ENCODE results near the gene NPTXR.
A peak's percentile ranks its signal among the peaks of the same experiment; 100 is the strongest.
"Not testable (repeated sequence)": the region's sequence is repeated elsewhere in the genome, so short reads cannot be mapped to it uniquely, and the experiment has no call there.

The NPTXR gene

DNA sequence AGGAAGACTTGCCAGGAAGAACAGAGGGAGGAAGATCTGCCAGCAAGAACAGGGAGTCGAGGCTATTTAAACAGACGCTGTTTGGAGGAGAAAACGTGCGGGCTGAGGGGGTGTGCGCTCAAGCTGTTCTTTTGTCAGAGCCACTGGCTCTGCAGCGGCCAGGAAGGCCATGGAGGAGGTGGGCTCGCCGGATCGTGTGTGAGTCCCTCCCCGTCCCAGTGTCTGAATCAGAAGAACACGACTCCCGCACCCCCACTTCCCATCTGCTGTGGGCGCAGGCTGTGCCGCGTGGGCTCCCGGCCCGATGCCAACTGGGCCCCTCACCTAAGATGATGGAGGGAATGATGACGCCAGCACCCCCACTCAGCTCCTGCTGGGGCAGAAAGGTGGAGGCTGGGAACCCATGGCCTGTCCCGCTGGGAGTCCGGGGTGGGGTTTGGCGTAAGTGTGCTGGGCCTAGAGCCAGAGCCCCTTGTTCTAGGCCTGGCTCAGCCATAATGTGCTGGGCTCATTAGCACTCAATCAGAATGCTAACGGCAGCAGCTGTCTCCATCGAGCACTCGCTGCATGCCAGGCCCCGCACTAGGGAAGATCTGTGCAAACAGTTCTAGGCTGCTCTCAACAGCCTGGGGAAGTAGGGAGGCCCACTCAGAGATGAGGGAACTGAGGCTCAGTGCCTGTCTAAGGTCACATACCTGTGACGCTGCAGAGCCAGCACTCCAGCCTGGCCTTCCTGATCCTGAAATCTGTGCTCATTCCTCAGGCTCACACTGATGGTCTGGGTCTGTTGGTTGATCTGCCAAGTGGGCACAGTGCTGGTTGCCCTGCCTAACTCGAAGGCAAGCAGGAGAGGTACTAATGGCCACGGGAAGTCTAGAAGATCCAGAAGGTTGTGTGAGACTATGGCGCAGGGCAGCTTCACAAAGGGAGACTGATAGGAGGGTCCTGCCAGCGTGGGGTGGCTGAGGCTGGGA is 11.5 kb downstream of the NPTXR start:
- no peak for DNase-seq (ENCODE audit: low read depth, low spot score)

DNA sequence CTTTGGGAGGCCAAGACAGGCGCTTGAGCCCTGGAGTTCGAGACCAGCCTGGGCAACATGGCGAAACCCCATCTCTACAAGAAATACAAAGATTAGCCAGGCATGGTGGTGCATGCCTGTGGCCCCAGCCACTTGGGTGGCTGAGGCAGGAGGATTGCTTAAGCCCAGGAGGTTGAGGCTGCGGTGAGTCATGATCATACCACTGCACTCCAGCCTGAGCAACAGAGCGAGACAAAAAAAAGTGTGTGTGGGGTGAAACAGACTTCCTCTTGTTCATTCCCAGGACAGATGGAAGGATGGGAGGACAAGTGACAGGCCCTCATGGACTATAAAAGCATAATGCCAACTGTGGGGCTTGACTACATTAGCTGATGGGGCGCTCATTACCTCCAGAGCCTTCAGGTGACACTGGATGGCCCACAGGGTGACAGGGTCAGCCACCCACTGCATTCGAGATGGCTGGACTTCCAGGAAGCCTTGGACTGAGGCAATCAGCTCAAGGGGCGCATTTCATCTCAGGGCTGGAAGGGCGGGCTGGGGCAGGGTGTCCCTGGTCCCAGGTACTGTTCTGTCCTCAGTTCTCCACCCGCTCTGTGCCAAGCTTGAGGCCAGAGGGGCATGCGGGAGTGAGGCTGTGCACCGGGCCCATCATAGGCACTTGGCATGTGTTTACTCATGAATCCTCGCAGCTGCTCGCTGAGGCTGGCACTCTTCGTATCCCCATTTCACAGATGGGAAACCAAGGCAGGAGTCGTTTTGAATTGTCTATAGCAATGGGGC is 12.5 kb downstream of the NPTXR start:
- no peak for DNase-seq (ENCODE audit: low read depth, low spot score)

DNA sequence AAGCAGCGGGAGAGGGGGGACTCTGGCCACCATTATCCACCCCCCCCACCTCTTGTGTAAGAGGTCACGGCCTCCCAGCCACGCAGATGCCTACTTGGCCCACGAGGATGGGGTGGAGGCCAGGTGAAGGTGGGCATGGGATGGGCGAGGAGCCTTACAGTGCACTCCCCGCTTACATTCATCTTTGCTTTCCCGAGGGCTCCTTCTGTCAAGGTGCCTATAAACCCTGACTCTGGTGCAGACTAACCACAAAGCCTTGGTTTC is 13.1 kb downstream of the NPTXR start:
- no peak for DNase-seq (ENCODE audit: low read depth, low spot score)

DNA sequence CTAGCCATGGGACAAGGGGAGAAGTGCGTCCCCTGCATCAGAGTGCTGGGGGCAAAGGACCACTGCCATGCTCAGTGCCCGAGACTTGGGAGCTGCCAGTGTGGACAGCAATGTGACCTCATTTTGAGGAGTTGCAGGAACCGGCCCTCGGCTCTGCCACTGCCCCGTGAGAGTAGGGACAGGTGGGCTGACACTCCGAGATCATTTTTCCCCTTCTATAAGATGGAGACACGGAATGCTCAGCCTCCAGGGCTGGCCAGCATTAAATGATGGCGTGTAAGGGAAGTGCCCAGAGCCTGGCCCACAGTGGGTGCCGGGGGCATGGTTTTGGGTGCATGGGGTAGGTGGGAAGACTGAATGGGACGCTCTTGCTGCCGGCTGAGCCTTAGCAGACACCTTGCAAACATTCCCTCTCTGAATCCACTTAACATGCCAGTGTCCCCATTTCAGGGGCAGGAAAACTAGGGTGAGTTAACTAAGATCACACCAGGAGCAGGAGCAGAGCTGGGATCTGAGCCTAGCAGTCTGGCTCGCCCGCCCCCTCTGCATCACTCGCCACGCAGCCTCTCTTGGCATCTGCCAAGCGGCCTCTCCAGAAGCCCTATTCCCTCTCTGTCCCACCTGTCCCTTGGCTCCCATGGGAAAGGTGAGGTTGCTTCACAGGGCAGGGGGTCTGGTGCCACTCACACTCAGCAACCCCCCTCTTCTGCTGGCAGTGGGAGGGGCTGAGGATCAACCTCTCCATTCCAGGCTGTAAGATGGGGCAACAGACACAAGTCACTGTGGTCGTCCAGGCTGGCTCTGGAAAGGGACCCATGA is 13.6 kb downstream of the NPTXR start:
- DNase-seq (ENCODE audit: low read depth, low spot score) = no peak

DNA sequence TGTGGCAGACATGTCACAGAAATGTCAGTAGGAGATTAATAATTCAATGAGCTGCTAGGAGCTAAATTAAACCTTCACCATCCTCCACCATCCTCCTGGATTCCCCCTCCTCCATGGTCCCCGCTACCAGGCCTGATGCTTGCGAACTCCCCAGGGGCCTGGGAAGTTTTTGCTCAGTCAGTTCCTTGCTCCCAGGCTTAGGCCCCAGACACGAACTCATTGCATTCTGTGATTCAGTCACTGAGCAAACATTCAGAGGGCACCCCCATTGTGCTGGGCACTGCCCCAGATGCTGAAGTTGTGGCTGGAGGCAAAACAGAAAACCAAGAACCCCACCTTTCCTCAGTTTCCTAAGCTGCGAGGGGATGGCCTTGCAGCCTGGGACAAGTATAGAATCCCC is 14.3 kb downstream of the NPTXR start:
- no peak for DNase-seq (ENCODE audit: low read depth, low spot score)

DNA sequence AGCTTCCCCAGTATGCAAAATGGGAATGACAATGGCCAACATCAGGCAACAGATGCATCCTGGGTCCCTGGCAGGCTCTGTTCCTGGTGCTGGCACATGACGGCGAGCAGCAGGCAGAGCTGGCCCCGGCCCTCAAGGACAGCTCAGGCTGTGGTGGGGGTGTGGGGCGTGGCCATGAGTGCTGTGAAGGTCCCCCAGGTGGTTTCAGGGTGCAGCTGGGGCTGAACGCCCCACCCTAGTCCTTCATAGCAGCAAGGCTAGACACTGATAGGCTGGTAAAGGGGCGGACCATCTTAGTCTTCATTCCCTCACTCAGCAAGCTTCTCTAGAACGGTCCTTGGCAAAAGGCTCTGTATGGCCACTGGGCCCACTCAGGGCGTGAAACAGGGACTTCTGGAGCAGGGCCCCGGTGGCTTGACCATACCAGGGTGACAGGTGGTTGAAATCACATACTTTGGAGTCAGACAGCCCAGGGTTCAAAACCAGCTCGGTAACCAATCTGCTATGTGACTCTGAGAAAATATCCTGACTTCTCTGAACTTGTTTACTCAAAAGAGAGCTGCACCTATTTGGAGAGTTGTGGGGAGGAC is 15.1 kb downstream of the NPTXR start:
- DNase-seq (ENCODE audit: low read depth, low spot score) = no peak

DNA sequence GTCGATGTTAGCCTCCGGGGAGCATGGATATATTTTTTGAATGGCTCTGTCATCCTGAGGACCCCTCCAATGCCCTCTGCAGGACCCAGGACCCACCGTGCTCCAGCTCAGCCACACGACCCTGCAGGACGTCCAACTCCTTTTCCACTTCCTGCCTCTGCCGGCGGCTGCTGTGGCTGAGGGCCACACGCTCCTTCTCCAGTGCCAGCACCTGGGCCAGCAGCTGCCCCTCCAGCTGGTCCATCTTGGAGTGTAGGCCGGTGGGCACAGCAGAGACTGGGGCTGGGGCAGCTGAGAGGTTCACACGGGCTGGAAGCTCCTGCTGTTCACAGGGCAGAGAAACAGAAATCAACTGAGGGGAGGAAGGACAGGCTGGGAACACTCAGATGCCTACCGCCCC is 15.6 kb downstream of the NPTXR start:
- DNase-seq (ENCODE audit: low read depth, low spot score) = no peak

DNA sequence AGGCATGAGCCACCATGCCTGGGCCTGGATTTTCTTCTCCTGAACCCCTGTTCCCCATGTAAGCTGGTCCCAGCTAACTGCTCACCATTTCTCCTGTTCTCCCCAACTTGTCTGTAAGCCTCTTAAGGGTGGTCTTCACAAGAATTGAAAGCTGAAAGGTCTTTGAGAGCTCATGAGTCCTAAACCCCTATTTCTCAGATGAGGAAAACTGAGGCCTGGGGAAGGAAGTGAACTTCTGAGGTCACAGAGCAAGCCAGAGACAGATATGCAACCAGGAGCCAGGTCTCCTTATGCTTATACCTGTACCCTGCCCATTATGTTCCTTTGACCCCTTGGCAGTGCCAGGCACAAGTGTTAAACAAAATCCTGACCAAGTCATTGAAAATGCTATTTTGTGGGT is 16.3 kb downstream of the NPTXR start:
- DNase-seq (ENCODE audit: low read depth, low spot score) = no peak

DNA sequence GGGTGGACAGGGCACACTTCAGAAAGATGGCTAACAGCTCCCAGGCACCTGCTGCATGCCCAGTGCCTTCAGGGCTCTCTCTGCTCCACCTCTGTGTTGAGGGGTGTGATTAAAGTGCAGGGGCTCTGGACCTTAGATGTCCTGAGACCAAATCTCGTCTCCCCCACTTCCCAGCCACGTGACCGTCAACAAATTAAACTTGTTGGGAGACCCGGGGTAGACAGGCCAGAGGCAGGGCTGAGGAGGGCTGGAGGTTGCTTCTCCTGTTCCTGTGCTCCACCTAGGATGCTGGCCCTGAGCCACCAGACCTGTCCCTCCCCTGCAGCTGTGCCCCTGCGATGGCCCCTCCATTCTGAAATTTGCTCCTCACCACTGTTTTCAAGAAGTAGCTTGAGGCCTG is 17.0 kb downstream of the NPTXR start:
- no peak for DNase-seq (ENCODE audit: low read depth, low spot score)

DNA sequence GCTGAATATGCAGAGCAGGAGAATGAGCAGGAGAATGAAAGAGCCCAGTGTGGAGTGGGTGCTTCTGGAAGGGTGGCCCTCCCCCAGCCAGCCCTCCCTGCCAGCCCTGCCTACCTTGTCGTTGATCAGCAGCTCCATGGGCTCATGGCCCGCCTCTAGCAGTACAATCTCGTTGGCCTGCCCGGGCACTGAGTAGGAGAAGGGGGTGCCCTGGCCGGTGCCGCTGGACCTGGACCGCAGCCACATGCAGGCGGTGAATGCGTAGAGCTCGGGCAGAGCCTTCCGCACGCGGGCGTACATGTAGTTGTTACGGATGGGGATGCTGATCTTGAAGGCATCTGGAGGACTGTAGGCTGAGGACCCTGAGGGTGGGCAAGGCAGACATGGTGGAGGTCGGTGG is 17.4 kb downstream of the NPTXR start:
- DNase-seq (ENCODE audit: low read depth, low spot score) = no peak

DNA sequence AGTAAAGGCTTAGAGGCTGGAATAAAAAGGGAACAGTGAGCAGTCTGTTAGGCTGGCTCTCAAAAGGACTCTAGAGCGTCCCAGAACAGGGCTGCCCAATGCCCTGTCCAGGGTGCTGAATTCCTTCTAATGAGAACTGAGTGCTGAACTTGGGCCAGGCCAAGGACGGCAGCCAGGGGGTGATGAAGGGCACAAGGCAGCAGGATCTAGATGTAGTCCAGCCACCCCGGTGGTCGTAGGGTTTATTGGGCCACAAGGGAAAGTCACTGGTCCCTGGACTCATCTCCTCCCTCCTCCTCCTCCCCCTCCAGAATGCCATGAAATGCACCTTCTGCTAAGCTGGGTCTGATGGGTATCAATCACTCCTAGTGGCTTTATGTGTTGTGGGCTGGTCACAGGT is 19.2 kb downstream of the NPTXR start:
- peak; percentile 62 for DNase-seq (ENCODE audit: low read depth, low spot score)

DNA sequence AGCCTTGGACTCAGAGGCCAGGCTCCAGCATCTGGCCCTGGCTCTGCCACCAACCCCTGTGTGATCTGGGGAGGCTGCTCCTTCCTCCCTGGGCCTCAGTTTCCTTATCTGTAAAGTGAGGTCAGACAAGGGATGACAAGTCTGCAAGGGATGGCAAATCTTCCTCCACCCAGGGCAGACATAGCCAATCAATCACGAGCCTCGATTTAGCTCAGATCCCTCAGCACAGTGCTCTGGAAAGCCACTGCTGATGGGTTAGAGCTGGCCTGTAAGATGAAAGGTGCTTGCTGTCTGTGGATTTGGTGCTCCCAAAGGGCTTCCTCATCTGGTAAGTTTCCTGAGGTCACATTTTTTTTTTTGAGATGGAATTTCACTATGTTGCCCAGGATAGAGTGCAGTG is 20.2 kb downstream of the NPTXR start:
- DNase-seq (ENCODE audit: low read depth, low spot score) = no peak

DNA sequence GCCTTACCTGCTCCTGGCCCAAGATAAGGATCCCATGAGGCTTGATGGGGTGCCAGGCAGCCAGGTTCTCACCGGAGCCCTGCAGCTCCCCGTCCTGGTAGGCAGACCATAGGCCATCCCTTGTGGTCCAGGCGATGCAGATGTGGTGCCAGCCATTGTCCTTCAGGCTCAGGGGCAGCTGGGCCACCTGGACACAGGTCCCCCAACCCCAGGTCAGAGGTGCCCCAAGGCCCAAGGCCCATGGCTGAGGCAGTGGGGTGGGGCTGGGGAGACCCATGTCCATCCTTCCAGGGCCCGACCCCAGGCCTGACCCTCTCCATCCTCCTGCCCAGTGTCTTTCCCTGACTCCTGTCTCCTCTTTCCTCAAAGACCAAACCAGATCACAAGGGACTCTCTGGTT is 20.8 kb downstream of the NPTXR start:
- no peak for DNase-seq (ENCODE audit: low read depth, low spot score)

DNA sequence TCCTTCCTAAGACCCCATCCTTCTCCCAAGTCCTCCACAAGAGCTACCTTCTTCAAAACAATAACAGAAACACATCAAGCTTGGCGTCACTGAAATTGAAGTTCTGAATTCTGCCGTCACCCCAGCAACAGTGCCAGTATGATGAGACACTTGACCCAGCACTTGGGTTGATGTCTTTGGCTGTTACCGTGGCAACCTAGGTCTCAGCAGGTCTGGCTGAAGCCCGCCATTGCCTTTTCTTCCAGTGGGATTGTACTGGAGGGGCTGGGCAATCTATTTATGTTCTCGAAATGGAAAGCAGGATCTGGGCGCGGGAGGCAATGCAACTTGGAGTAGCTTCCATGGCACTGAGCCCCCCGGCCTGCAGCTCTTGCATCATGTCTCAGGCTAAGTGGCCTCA is 23.8 kb downstream of the NPTXR start:
- no peak for DNase-seq (ENCODE audit: low read depth, low spot score)

DNA sequence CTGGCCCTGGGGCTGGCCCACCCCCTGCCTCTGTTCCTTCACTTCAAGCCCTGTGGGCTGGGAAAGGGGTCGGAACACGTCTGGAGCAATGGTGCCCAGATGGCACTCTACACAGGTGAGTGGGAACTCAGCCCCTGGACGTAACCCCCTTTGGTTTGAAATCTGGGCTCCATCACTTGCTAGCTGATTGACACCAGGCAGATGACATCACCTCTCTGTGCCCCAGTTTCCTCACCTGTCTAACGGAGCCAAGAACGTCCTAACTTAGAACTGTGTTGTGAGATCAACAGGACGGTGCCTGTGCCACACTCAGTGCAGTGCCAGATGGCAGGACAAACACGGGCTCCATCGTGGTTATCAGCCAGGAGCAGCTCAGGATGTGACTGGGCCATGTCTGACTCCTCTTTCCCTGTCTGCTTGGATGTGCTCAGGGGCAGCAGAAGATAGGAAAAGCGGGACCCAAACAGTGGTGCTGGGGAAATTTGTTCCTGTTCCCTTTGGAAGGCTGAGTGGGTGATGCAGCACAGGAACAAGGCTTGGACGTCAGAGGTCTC is 24.4 kb downstream of the NPTXR start:
- no peak for DNase-seq (ENCODE audit: low read depth, low spot score)

DNA sequence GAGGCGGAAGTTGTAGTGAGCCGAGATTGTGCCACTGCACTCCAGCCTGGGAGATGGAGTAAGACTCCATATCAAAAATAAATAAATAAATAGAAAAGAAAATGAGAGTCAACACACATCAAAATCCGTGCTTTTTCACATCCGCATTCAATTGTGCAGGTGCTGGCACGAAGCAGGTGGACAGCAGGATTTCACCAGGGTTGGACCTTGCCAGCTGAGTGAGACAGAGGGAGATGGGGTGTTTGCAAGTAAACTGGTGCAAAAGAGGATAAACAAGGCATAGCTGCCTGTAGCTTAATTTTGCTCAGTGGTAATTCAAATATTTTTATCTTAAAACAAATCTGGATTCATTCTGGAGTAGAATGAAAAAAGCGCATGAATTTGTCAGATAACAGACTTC is 26.6 kb downstream of the NPTXR start:
- DNase-seq (ENCODE audit: low read depth, low spot score) = no peak

DNA sequence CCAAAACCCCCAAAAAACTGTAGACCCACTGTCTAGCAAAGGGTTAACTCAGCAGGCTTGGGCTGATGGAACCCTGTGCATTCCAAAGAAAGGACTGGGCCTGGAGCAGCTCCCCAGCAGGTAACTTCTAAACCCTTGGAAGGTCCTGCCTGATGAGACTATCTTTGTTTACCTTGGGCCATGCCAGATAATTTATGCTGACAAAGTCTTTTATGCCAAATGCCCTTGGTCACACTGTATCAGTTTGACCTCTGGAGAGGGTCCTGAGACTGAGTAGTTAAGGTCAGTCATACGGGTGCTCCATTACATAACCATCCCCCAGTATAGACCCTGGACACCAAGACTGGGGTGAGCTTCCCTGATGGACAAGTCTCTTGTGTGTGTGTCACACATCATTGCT is 28.0 kb downstream of the NPTXR start:
- DNase-seq (ENCODE audit: low read depth, low spot score) = no peak

DNA sequence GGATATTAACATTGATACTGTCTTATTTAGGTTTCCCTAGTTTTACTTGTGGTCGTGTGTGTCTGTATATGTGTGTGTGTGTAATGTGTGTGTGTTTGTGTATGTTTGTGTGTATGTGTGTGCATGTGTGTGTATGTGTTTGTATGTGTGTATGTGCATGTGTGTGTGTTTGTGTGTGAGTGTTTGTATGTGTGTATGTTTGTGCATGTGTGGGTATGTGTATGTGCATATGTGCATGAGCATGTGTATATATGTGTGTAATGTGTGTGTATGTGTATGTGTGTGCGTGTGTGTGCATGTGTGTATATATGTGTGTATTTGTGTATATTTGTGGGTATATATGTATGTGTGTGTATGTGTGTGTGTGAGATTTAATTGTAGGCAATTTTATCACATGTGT is 32.6 kb downstream of the NPTXR start:
- no peak for DNase-seq (ENCODE audit: low read depth, low spot score)

DNA sequence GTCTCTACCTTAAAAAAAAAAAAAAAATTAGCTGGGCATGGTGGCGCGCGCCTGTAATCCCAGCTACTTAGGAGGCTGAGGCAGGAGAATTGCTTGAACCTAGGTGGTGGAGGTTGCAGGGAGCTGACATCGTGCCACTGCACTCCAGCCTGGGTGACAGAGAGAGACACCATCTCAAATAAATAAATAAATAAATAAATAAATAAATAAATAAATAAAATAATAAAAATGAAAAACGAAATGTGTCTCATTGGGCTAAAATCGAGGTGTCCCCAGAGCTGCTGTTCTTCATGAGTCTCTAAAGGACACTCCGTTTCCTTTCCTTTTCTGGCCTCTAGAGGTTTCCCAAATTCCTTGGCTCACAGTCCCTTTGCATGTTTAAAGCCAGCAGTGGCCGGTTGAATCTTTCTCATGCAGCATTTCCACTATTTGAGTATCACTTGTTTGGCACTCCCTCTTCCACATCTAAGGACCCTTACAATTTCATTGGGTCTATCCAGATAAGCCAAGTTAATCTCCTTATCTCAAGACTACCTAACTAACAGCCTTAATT is 38.7 kb downstream of the NPTXR start:
- not testable (repeated sequence) for DNase-seq (ENCODE audit: low read depth, low spot score)

DNA sequence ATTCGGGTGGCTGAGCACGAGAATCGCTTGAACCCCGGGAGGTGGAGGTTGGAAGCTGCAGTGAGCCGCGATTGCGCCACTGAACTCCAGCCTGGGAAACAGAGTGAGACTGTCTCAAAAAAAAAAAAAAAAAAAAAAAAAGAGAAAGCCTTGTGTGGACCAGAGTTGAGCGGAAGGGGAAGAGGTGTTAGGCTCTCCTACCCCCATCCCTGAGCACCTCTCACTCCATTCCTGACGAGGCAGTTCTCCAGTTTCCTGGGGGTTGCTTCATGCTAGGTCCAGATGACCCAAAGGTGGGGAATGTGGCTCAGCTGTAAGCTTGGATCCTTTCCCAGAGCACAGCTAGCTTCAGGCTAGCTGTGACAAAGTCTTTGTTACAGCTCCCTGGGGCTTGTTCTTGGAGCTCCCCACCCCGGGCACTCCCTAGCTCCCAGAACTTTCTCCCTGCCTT is 41.1 kb downstream of the NPTXR start:
- peak; percentile 37 for DNase-seq (ENCODE audit: low read depth, low spot score)

Measured in smooth muscle cell of the brain vasculature (primary cell).